Astrocyte of the cerebellum (primary cell): ENCODE data around the gene KCTD18.

Source experiments
- DNase-seq: peaks from one replicate; pipeline ENCODE4 v3.0.0-alpha.2; 2011; ENCODE audit warnings: low read depth
- H3K4me3 ChIP-seq: 2 replicates; pipeline ENCODE4 v1.5.1; 2011; ENCODE audit warnings: mild to moderate bottlenecking, low read depth, low read length, moderate library complexity
- in situ Hi-C: cut with HindIII; loops from 2 replicates; pipeline ENCODE4 v1.10.0; 2017; ENCODE audit warnings: low sequenced_read_pairs
- TF ChIP-seq, protein P1 (sequence below): IDR thresholded peaks from 2 replicates; pipeline ENCODE4 v1.5.1; 2012; ENCODE audit warnings: low read length, low read depth, moderate library complexity, mild to moderate bottlenecking; ENCODE audit errors: missing control alignments

KCTD18 gene

DNA sequence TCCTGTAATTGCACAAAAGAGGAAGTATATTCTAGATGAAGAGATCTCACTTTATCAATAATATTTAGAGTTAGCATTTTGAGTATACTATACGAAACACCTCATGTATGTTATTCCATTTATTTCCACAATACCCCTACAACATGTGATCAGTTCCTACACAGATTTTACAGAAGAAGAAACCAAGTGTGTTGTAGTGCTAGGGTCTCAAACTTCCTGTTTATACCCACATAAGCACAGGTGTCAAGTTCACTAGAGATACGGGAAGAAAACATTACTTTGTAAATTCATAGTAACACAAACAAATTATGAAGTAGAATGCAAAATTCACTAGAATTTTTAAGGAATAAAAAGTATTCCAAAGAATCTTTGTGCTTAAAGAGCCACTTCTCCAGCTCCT is 46.4 kb downstream of the KCTD18 start:
- in situ Hi-C loops: no loop called here
- TF ChIP-seq, protein P1, sequence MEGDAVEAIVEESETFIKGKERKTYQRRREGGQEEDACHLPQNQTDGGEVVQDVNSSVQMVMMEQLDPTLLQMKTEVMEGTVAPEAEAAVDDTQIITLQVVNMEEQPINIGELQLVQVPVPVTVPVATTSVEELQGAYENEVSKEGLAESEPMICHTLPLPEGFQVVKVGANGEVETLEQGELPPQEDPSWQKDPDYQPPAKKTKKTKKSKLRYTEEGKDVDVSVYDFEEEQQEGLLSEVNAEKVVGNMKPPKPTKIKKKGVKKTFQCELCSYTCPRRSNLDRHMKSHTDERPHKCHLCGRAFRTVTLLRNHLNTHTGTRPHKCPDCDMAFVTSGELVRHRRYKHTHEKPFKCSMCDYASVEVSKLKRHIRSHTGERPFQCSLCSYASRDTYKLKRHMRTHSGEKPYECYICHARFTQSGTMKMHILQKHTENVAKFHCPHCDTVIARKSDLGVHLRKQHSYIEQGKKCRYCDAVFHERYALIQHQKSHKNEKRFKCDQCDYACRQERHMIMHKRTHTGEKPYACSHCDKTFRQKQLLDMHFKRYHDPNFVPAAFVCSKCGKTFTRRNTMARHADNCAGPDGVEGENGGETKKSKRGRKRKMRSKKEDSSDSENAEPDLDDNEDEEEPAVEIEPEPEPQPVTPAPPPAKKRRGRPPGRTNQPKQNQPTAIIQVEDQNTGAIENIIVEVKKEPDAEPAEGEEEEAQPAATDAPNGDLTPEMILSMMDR: no peak
- no peak for DNase-seq
- H3K4me3 ChIP-seq: no peak overlapping the region

DNA sequence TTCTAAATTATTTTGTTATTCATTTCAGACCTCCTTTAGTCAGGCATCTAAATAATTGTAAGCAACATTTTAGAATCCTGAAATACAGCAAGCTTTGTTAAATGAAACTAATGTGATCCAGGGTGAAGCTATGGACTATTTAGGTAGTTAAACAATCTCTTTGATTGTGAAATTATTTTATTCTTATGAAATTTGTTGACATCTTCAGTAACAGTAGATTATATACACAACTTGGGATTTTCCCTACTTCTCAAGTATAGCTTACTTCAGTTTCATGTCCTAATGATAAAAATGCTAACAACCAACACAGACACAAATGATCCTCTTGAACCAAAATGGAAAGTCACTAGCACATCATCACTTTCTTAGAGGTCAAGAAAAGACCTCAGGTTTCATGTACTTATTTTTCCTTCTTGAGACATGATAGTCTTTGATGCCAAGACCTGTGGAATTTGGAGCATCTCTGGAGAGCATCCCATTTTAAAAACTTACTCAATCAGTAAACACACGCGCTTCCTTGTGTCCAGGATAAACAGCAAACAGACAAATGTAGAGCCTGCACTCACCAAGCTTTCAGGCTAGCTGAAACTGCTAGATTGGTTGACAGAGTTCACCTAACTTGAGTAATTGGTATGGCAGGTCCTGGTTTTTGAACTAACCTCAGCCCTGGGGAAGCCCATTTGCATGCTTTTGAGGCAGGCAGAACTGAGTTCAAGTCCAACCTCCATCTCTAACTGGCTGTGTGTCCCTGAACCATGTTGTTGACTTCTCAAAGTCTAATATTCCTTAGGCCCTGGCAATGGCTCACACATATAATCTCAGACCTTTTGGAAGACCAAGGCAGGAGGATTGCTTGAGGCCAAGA is 47.8 kb downstream of the KCTD18 start:
- in situ Hi-C loops: no loop called here
- TF ChIP-seq, protein P1: no peak
- no peak for DNase-seq
- no peak overlapping the region for H3K4me3 ChIP-seq

DNA sequence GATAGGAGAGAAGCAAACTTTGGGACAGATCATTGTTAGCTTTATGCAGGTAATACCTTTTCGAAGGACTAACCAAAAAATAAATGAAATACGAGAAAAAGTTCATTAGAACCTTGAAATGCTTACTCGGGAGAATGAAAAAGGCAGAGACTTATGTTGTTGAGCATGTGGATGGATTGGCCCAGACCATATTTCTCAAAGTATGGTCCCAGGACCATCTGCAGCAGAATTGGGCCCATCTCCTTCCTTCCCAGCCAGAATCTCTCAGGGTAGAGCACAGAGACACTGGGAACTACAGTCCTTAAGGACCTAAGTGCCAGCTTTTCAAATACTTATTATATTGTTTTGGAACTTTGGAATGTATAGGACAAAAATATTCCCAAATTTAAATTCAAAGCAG is 50.8 kb downstream of the KCTD18 start:
- in situ Hi-C loops: no loop called here

DNA sequence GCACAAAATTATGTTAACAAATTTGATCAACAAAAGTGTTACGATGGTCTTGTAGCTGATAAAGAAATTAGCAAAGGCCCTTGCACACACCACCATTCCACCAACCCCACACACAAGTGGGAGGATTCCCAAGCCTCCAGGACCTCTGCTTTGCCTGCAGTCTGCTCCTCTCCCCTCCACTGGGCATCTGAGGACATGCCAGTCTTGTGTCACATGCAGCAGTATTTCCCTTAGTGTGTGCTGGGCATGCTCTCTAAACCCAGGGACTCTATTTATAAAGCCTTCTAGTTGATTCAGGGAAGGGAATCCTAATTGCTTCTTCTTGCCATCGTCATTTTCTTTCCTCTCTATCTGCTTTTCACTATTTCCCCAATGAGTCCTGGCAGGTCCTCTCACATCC is 53.3 kb downstream of the KCTD18 start:
- TF ChIP-seq, protein P1: no peak
- DNase-seq: no peak
- no peak overlapping the region for H3K4me3 ChIP-seq
- in situ Hi-C loops: no loop called here

More for the DNA sequence above, 50.8 kb downstream of the KCTD18 start:
- TF ChIP-seq, protein P1: no peak
- no peak overlapping the region for H3K4me3 ChIP-seq
- no peak for DNase-seq

DNA sequence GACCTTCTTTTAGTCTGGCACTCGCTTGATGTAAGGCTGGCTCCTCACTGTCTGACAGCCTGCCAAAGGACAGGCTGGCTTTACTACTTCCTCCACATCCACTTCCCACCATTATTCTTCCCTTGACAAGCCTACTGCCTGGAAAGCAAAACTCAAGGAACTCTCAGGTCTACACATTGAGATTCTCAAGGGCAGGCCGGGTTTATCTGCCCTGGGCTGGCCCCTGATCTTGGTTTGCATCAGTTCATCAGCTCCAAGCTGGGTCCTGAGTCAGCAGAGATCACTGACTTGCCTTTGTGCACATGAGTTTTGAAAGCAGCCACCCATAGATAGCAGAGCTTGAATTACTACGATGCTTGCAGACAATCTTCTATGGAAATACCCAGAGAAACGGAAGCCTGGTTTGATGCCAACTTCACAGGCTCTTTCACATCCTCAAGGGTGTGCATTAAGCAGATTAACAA is 53.9 kb downstream of the KCTD18 start:
- TF ChIP-seq, protein P1: no peak
- DNase-seq: no peak
- in situ Hi-C loops: no loop called here
- H3K4me3 ChIP-seq: no peak overlapping the region

DNA sequence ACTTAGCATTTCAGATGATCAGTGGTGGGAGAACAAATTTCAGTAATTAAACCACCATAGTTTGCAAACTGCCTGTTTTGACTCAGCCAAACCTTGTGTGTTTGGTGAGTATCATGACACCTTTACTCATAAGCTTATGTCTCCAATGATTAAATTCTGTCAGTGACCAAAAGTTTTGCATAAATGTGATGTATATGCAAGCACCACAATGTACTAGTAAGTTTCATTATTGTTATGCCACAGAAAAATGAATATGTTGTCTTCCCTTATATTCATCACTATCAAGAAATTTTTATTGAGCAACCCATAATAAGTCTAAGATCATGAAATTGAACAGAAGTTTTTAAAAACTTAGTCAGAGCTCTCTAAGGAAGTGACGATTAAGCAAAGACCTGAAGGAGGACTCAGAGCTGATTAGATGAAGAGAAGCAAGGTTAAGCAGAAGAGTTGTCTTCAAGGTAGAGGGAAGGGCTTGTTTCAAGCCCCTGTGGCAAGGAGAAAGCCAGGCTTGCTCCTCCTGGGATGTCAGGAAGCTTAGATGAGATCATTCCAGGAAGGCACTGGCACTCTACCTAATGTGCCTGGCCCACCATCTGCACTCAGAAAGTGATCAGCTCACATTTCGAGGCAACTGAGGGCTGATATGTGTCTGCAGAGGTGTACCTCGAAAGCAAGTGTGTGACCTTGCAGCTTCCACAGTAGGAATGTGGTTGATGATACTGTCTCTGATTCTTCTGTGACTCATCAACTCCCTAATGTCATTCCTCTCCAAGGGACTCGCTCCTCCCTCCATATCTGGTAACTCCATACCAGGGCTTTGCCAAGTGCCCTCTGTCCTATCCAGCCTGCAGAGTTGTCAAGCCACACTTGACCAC is 54.7 kb downstream of the KCTD18 start:
- in situ Hi-C loops: no loop called here
- no peak for DNase-seq
- TF ChIP-seq, protein P1: no peak
- no peak overlapping the region for H3K4me3 ChIP-seq
